Right lung (tissue), 5 donors: ENCODE measurements around the gene HADHA. TPM values are rescaled to one million over a fixed set of nuclear protein-coding genes. Genes with fewer than 3 reads are reported as not detected.

Experiments used
- DNase-seq, 2 donors: peaks; one replicate each; pipeline ENCODE4 v3.0.0-alpha.2; 2013
- polyA plus RNA-seq, 5 donors: library from polyadenylated mRNA; unstranded; fragments of 120-200 nt; gene quantifications; one replicate each; pipeline versions ENCODE4 v1.2.1 to v1.2.3, GENCODE V29; 2013; ENCODE audit warnings: inconsistent platforms in 1 of 5, low replicate concordance in 1 of 5; ENCODE audit not compliant: insufficient read length in 5 of 5, insufficient read depth in 1 of 5

Gene HADHA
- polyA plus RNA-seq, 5 donors: 183 to 233 (median 206) TPM

DNA sequence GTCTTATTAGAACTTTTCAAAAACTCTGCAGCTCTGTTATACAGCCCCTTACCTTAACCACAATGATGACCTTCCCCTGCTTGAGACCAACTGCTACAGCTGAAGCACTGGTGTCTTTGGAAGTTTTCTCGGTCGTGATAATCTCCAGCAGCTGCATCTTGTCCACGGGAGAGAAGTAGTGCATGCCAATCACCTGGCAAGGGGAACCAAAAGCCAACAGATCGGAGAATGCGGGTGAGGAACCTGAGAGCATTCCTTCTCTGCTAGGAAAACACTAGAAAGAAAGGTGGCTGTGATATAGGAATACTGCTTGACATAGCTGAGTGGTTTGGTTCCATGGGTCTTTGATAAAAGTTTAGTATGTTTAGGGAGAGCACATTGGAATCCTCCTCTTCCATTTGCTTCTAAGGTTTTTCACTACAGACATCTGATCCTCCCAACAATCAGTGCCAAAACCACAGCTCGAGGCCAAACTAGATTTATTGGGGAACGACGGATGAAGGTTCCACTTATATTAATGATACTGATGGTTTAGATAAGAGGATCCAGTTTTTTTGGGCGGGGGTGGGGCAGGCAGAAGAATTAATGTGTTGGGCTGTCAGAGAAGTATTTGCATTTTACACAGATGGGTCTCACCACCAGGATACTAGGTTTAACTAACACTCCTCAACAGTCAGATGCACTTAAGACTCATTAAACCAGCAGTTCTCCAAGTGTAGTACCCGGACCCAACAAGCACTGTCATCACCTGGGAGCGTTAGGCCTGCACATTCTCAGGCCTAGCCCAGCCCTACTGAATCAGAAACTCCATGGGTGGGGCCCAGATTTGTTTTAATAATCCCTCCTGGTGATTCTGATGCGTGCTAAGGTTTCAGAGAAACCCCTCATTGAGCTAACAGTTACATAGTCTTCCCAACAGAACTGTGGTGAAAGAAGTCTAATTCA, 49.1 kb downstream of the HADHA start:
- DNase-seq: no peak

DNA sequence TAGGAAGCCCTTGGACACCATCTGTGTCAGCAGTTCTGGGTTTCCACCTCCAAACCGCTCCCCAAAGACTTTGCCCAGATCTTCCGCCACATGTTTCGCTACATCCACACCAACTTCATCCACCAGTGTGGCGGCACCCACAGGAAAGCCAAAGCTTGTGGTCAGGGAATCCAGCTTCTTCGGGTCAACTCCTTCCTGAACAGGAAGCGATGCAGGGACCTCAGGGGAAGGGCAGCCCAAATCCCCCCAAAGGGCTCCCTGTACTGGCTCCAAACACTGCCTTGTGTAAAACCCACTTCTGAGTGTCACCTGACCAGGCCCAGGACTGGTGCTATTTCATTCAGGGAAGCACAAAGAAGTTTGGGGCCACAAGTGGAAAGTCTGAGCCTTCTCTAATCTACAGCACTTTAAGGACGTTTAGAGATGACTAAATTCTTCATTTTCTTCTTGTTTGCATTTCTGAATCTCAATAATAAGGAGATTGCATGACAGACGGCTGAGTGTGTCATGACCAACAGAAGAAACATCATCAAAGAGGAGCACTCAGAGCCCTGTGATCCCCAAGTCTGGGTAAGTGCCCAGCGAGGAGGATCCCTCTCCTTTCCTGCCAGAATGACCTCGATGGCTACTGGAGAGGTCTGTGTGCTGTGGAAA, 50.7 kb downstream of the HADHA start:
- DNase-seq: no peak

DNA sequence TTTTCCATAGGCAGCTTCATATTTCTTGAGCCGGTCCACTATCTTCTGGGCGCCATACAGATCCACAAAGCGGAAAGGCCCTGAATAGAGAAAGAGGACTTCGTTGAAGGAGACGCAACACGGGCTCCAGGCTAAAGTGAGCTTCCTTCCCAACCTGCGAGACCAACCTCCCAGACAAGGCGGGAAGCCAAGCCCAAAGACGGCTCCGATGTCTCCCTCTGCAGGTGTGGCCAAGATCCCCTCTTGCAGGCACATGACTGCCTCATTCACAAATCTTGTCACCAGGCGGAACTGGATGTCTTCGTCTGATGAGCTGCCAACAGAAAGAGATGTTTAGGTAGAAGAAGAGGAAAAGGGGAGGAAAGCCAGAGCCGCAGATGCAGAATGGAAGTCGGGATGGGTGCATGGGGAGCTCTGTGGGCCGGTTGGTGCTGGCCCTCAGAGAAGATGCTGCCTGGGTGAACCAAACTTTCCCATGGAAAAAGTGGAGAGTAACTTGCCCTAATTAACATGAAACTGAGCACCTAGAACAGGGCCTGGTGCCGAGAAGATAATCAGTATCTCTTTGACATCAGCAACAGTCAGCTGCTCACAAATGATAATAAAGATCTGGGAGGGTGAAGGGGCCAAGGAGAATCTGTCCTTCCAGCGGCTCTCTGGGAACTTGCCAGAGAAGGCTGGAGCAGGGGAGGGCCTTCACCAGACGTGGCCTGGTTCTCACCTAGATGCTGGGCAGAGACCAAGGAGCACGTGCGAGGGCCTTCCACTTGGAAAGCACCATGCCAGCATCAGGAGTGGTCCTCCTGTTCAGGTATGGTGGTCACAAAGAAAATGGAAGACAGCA, 52.9 kb downstream of the HADHA start:
- DNase-seq: no peak

- DNase-seq: no peak
Measured at GRCh38 chr2:26190369-26190768, 54.1 kb downstream of the HADHA start.

GRCh38 chr2:26189751-26190150, 54.7 kb downstream of the HADHA start:
- no peak for DNase-seq

GRCh38 chr2:26189123-26189522, 55.3 kb downstream of the HADHA start:
- DNase-seq: no peak

- DNase-seq: no peak
Measured at GRCh38 chr2:26187537-26188104, 56.8 kb downstream of the HADHA start.

DNA sequence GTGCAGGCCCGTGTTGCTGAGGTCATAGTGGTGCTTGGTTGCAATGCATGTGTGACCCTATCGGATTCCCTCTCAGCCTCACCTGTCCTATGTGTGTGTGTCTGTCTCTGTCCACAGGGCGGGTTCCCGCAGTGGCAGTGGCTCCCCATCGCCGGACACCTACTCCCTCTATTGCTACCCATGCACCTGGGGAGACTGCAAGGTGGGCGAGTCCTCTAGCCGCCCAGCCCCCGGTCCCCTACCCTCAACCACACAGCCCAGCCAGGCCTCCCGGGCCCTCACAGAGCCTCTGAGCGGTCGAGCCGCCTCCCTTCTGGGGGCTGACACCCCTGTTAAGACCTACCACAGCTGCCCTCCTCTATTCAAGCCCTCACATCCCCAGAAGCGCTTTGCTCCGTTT, 57.3 kb downstream of the HADHA start:
- no peak for DNase-seq

DNA sequence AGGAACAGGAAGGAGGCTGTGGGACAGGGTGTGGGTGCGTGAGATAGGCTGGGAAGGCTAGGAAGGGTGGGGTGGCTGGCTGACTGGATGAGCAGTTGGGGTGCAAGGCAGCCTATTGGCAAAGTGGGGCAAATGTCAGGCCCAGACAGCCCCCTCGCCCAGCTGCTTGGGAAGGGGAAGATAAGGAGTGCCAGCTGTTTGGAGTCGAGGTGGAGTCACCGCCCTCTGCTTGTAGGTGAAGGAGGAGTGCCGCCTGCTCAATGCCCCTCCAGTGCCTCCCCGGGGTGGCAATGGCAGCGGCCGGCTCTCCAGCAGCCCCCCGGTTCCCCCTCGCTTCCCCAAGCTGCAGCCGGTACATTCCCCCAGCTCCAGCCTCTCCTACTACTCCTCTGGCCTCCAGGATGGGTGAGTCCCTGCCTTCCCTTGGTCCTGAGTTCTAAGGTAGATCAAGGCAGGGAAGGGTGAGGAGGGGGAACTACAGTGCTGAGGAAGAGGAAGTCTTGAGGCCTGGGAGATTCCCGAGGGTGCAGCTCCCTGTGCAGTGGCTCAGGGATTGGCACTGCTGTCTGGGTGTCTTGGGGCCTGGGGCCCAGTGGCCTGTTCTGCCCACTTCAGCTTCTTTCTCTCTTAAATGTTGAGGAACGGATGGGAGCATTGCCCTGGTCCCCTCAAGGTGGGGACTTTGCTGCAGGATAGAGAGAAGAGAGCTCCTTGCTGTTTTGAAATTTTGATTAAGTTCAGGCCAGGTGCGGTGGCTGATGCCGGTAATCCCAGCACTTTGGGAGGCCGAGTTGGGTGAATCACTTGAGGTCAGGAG, 58.3 kb downstream of the HADHA start:
- DNase-seq: no peak

DNA sequence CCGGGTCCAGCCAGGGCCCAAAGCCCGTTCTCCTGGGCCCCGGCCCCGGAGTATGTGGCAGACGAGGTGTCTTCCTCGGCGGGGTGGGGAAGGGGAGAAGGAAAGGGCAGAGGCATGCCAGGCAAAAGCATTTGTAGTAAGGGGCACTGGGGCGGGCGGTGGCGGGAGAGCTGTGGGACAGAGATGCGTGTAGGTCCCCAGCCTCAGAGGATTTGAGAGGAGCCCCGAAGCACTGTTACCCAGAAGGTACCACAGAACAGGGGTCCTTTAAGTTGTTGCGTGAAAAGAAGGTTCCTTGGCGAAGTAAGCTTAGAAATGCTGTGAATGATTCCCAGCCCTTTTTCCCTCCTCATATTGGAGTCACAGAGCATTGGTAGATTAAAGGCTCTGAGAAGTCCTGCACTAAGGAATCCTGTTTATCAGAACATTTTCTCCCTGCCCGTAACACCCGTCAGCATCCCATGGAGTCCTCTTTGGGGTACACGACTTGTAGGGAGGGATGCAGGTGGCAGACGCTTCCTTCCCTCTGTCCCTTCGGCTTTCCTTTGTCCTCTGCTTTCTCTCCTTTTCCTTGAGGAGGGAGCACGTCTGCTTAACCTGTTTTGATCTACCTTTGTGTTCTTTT, 59.0 kb downstream of the HADHA start:
- DNase-seq: no peak

DNA sequence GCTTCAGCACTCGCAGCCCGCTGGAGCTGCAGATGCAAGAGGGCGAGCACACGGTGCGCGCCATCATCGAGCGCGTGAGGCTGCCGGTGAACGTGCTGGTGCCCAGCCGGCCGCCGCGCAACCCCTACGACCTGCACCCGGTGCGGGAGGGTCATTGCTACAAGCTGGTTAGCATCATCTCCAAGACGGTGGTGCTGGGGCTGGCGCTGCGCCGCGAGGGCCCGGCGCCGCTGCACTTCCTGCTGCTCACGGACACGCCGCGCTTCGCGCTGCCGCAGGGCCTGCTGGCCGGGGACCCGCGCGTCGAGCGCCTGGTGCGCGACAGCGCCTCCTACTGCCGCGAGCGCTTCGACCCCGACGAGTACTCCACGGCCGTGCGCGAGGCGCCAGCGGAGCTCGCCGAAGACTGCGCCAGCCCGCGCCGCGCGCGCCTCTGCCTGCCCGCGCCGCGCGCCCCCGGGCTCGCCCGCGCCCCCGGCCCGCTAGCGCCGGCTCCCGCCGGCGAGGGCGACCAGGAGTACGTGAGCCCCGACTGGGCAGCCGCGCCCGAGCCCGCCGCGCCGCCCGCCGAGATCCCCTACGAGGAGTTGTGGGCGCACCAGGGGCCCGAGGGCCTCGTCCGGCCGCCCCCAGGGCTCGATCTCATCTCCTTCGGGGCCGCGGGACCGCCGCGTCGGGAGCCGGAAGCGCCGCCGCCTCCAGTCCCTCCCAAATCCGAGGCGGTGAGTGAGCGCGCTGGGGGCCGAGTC, 59.7 kb downstream of the HADHA start:
- DNase-seq: peak; percentile 87 to 88

DNA sequence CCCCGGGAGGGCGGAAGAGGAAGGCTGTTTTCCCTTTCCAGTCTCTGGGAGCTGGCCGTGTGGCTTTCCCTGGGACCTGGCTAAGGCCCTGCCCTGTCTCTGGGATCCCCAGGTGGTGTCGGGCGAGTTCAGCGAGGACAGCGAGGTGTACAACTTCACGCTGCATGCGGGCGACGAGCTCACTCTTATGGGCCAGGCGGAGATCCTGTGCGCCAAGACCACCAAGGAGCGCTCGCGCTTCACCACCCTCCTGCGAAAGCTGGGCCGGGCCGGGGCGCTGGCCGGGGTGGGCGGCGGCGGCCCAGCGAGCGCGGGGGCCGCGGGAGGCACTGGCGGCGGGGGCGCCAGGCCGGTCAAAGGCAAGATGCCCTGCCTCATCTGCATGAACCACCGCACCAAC, 60.3 kb downstream of the HADHA start:
- DNase-seq: no peak

DNA sequence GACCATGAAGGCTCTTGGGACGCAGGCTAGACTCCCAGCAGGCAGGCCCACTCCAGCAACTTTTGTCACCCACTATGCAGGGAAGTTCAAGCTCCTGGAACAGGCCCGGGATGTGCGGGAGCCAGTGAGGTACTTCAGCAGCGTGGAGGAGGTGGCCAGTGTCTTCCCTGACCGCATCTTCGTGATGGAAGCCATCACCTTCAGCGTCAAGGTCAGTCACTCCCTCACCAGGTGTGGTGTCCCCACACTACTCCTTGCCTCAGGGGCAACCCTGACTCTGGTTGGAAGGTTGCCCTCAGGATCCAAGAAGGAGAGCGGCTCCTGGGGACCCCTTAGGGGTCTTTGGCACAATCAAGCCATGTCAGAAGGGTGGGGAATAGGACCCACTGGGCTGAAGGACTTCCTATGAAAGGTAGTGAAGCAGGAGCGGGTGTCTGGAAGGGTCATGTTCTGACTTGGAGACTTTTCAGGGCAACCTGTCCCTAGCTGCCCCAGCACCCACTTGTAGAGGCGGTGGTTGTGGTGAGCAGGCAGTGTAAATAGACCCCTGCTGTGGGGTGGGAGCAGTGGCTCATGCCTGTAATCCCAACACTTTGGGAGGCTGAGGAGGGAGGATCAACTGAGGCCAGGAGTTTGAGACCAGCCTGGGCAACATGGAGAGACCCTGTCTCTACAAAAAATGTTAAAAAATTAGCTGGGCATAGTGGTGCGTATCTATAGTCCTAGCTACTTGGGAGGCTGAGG, 61.4 kb downstream of the HADHA start:
- no peak for DNase-seq

DNA sequence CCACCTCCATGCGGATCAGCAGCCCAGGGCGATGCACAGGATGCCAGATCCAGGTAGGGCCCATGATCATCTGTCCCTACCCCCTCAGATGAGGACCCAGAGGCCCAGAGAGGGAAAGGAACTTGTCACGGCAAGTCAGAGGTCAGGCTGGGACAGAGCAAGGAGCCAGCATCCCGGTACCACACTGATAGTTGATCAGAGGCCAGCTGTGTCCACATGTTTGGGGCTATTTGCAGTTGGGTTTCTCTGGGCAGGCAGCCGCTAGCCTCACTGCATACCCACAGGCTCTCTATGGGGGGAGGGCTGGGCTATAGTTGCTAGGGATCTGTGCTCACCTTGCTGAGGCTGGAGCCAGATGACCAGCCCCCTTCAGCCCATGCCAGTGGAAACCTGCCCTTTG, 62.0 kb downstream of the HADHA start:
- DNase-seq: no peak

GRCh38 chr2:26179446-26179913, 65.0 kb downstream of the HADHA start:
- no peak for DNase-seq

DNA sequence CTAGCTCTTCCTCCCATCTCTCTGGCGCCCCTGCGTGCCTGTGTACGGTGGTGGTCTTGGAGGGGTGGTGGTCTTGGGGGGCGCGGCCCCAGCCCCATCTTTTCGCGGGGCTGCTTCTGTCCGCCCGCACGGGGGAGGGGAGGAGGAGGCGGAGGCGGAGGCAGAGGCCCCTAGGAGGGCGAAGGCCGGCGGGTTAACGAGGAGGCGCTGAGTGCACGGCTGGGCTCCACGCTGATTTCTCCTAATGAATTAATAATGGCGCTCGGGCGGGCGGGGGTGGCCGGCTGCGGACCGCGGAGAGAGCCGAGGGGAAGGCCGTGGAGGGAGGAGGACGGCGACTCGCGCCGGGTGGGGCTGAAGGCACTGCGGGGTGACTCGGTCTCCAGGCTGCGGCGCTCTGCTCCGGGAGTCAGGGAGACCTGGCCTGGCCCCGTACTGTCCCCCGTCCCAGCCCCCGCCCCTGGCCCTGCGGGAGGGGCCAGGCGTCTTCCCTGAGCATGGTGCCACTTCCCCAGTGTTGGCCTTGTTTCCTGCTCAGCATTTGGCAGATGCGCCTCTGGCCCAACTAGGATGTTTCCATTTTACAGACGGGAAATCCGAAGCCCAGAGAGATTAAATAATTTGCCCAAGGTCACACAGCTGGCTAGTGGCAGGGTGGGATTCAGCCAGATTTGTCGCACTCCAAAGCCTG, 65.5 kb downstream of the HADHA start:
- DNase-seq: no peak

DNA sequence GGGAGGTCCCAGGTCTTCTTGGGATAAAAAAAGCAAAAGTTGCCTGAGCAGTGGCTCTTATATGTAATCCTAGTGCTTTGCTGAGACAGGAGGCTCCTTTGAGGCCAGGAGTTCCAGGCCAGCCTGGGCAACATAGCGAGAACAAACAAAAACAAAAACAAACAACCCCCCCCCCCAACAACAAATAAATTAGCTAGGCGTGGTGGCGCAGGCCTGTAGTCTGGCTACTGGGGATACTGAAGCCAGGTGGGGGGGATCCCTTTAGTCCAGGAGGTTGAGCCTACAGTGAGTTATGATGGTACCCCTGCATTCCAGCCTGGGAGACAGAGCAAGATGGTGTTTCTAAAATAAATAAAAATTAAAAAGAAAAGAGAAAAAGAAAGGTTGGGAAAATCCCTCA, 66.2 kb downstream of the HADHA start:
- DNase-seq: no peak

- no peak for DNase-seq
Measured at GRCh38 chr2:26177122-26177521, 67.3 kb downstream of the HADHA start.
